Activated CD4-positive, alpha-beta T cell treated with anti-CD3 and anti-CD28 coated beads for 1 hour (primary cell): ENCODE results near the gene UBE2D4.
"Not testable (repeated sequence)": the region's sequence is repeated elsewhere in the genome, so short reads cannot be mapped to it uniquely, and the experiment has no call there.

Source experiments
- DNase-seq: peaks from one replicate; pipeline ENCODE4 v3.0.0-alpha.2; 2020

Gene UBE2D4

DNA sequence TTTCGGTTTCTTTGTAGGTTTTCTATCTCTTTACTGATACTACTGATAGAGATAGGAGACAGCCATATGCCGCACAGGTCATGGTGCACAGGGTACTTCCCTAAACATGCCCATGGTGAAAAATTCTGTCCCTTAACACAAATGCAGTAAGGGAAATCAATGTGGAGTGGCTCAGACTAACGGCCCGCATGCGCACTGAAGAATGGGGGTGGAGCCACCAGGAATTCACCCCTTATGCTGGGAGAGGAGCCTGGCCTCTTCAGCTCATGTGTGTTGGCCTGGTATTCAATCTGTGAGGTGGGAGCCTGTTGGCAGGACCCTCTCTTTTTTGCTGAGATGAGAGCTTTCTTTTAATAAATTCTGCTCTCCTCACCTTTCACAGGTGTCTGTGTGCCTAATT lies 11.4 kb upstream of the UBE2D4 start:
- no peak for DNase-seq

DNA sequence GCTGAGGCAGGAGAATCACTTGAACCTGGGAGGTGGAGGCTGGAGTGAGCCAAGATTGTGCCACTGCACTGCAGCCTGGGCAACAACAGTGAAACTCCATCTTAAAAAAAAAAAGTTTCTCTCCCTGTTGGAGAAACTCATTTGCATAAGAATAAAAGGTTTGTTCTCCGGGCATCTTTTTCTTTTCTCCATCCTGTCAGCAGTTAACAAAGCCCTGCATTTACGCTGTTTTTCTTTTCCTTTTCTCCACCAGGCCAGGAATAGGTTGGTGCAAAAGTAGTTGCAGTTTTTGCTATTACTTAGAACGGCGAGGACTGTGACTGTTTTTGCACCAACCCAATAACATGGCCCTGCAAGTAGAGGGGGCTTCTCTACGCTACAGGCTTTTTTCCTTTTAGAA lies 10.3 kb upstream of the UBE2D4 start:
- DNase-seq: no peak

DNA sequence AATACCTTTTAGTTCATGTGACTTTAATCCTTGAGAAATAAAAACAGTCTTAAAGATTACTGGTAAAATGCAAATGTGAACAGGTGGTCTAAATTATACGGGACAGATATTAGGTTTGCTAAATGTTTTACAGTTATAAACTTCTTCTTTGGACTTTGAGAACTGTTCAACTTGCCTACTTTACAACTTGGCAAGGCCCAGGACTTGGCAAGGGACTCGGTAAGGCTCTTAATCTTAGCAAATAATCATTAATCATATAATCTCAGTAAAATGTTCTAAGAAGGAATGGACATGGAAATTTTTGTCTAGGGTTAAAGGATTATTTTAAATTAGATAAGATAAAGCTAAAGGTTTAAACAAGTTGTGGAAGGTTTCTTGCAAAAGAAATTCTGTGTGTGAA lies 4.8 kb upstream of the UBE2D4 start:
- DNase-seq: no peak

DNA sequence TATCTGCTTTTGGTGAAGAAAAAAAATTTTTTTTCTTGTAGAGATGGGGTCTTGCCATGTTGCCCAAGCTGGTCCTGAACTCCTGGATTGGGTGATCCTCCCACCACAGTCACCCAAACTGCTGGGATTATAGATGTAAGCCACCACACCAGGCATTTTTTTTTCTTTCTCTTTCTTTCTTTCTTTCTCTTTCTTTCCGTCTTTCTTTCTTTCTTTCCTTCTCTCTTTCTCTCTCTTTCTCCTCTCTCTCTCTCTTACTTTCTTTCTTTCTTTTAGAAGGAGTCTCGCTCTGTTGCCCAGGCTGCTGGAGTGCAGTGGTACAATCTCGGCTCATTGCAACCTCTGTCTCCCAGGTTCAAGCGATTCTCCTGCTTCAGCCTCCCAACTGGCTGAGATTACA lies 3.5 kb upstream of the UBE2D4 start:
- DNase-seq: no peak

GRCh38 chr7:43926798-43927123 lies 525 bp downstream of the UBE2D4 start:
- no peak for DNase-seq

DNA sequence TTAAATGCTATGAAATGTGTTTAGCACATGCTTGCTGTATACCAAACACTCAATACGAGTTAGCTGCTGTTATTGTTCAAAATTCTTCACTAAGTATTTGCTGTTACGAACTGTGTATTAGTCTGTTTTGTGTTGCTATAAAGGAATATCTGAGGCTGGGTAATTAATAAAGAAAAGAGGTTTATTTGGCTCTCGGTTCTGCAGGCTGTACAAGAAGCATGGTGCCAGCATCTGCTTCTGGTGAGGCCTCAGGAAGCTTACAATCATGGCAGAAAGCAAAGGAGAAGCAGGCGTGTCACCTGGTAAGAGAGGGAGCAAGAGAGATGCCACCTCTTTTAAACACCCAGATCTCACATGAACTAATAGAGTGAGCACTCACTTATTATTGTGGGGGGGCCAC lies 1.6 kb downstream of the UBE2D4 start:
- no peak for DNase-seq

DNA sequence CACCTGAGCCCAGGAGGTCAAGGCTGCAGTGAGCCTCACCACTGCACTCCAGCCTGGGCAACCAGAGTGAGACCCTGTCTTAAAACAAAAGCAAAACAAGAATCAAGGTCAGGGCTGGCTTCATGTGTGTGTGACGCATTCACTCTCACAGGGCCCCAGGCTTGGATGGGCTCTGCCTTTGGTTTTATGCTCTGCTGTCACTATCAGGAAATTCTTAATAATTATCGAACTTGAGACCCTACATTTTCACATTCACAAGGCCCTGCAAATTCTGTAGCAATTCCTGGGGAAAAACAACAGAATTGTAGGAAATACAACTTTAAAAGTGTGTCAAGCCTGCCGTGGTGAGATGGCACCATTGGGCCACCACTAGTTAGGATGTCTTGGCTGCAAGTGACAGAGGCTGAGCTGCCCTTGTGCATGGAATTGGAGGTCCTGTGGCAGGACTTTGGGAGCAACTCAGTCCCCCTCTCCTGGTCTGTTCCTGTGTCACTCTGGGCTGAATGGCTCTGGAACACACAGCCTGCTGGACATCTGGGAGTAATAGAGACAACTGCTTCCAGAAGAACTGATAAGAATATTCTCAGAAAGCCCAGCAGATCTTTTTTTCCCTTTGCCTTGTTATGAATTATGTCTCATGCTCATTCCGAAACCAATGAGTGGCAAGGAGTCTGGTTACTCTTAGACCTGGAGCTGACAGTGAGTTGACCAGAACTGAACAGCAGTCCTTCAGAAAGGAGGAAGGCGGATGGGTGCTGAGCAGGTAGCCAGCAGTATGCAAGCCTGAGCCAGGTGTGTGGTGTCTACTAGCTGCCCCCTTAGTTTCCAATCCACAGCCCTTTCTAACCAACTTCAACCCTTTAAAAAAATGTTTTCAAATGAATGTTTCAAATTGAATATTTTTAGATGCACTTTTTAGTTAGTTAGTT lies 3.6 kb downstream of the UBE2D4 start:
- no peak for DNase-seq

DNA sequence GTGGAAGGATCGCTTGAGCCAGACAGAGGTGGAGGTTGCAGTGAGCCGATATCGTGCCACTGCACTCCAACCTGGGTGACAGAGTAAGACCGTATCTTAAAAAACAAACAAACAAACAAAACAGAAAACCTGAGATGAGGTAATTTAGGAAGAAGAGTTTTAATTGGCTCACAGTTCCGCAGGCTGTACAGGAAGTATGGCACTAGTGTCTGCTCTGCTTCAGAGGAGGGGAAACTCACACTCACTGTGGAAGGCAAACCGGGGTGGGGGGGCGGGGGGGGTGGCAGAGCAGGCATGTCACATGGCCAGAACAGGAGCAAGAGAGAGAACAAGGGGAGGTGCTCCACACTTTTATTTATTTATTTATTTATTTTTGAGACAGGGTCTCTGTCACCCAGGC lies 5.1 kb downstream of the UBE2D4 start:
- DNase-seq: no peak

- no peak for DNase-seq
These were observed 7.8 kb downstream of the UBE2D4 start for GRCh38 chr7:43933902-43934560.

DNA sequence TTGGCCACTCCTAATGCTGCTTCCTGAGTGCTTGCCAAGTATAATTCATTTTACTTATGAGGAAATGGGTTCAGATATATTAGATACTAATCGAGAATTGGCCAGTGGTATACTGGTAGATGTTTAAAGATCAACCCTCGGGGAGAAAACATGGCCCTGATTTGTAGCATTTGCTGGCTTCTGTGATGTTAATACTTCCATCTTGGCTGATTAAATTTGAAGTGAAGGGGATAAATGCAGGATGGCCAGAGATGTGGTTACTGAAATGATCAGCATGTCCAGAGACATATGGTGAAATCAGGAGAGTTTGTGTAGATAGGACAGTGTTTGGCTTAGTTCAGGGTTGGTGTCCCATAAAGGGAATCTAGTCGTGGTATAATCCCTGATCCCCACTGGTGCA lies 11.2 kb downstream of the UBE2D4 start:
- no peak for DNase-seq

DNA sequence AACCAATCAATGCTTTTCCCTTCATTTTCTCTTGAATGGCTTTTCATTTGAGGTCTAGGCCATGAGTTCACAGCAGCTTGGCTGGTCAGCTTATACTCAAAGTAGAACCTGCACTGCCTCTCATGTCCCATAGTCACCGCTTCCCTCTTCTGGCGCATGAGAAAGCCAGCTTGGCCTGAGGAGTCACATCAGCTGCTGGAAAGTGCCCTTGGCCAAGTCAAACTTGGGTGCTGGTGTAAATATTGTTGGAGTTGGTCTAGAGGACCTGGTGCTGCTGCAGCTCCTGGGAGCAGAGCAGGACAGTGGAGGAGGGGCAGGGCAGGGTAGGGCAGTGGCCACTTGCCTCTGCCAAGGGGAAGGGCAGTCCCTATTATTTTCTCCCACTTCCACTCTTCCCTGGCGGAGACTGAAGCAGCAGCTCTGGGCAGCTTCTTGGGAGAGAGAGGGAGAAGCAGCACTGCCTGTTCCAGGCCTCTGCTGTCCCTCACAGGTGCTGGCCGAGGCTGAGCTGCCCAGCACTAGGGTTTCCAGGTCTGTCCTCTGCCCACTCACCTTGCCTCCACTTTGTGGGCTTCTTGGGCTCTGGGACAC lies 12.8 kb downstream of the UBE2D4 start:
- no peak for DNase-seq

DNA sequence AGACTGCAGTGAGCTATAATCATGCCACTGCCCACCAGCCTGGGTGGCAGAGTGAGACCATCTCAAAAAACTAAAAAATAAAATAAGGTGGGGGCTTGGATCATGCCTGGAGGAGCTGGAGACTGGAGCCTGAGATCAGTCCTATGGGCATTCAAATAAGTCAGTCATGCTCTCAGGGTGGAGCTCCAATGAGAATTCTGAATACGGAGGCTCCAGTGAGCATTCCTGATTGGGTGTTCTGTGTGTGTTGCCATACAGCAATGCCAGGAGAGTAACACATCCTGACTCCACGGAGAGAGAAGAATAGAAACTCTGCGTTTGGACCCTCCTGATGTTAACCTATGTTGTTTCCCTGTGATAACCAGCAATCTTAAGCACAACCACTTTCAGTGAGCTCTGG lies 16.0 kb downstream of the UBE2D4 start:
- no peak for DNase-seq

DNA sequence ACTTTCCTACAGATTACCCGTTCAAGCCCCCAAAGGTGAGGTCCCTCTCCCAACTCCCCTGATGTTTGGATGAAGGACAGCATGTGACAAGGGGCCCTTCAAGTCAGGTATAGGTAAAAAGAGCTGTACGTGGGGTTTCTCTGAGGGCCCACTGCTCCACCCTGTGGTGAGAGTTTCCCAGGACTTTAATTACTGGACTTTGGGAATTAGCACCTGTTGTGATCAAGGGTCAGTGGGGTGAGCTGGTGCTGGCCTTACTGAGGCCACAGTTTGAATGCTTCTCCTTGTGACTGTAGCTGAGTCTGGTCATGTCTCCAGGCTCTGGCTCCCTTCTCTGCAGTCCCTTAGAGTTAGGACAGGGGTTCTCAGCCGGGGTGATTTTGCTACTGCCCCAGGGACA lies 16.8 kb downstream of the UBE2D4 start:
- no peak for DNase-seq

DNA sequence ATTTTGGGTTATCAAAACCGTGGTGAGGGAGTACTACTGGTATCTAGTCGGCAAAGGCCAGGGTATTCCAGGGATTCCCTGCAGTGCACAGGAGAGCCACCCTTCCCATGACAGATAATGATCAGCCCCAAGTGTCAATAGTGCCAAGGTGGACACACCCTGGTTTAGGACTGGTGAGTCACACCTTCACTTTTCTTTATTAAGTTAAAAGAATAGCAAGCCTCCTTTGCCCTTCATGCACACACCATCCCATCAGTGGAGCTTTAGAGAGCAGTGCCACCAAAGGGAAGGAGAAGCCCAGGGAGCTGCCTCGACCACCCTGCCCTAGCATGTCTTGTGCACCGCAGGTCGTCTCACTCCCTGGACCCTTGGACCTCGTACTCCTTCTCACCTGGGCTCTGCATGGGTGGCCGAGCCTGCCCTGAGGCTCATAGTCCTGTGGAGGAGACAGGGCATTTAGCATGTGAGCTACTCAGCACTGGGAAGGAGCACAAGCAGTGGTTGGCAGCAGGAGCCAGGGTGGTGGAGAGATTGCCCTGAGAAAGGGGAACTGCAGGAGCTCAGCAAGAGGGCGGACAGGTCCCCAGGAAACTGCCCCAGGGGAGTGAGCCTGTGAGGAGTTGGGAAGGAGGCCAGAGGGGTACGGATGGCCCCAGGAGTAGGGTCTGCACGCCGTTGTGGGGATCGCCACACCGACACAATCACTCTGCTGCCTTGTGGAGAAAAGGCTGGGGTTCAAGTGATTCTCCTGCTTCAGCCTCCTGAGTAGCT lies 17.4 kb downstream of the UBE2D4 start:
- no peak for DNase-seq

- no peak for DNase-seq
These were observed 18.1 kb downstream of the UBE2D4 start for GRCh38 chr7:43944286-43944685.

GRCh38 chr7:43952028-43952427 lies 25.8 kb downstream of the UBE2D4 start:
- DNase-seq: no peak

DNA sequence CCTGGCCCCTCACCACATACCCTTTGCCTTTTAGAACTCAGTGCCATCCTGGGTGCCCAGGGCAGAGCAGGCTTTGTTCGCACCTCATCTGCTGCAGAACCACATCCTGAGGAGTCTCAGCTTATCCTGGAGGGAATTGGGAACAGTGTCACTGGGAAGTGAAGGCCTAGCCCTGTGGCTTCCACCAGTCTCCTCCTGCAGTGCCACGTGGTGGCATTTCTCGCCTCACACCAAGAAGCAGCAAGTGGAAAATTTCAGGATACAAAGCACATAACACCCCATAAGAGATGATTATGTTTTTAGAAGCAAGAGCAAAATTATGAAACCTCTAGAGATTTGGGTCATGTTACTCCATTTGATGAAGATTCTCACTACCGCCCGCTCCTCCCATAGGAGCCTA lies 26.8 kb downstream of the UBE2D4 start:
- DNase-seq: no peak

GRCh38 chr7:43954524-43955228 lies 28.4 kb downstream of the UBE2D4 start:
- no peak for DNase-seq

DNA sequence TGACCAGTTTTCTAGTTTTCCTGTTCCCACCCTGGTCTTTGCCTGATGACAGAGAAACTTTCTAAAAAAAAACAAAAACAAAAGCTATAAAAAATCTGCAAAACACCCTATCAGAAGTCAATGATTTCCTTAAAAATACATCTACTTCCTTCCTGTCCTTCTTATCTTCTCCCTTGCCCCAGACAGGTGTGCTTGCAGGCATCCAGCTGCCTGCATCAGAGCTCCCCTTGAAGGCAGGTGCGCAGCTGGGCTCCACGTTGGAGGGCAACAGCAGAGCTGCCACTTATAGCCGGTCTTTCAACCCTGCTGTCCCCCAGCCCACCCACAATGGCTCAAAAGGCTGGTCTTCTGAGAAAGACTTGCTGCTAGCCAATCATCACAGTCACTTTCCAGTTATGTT lies 29.8 kb downstream of the UBE2D4 start:
- DNase-seq: no peak

DNA sequence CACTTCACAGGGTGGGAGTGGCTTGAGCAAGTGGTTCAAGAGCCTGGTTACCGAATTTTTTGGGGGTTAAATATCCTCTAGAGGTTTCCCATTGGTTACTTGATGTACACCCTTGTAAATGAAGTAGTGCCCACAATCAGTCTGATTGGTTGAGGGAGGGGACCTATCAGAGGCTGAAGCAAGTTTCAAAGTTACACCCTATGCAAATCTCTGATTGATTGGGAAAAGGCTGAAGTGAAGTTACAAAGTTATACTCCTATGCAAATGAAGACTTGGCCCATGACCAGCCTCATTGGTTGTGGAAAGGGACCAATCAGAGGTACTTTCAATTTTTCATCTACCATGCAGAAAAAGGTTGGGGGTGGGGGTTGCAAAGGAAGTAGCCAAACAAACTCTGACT lies 34.7 kb downstream of the UBE2D4 start:
- no peak for DNase-seq

GRCh38 chr7:43966392-43966791 lies 40.2 kb downstream of the UBE2D4 start:
- DNase-seq: not testable (repeated sequence)

- DNase-seq: not testable (repeated sequence)
These were observed 42.2 kb downstream of the UBE2D4 start for GRCh38 chr7:43968172-43969040.
